K562 (cell line): ENCODE measurements around the gene ZNF584. TPM values are rescaled to one million over a fixed set of nuclear protein-coding genes. Genes with fewer than 3 reads are reported as not detected.
A peak's percentile ranks its signal among the peaks of the same experiment; 100 is the strongest.

Experiments
- CBFA2T2 ChIP-seq: fragments of 450-650 bp; conservative IDR thresholded peaks from 2 replicates; pipeline ENCODE4 v1.6.1; 2017; ENCODE audit warnings: mild to moderate bottlenecking
- CEBPZ ChIP-seq: fragments of 150-350 bp; IDR thresholded peaks from 2 replicates; pipeline ENCODE4 v1.6.1; 2014; ENCODE audit warnings: low read depth, mild to moderate bottlenecking, low read length, borderline replicate concordance
- CTCFL ChIP-seq: IDR thresholded peaks from 2 replicates; pipeline ENCODE4 v1.6.1; 2011; ENCODE audit warnings: borderline replicate concordance, low read depth, mild to moderate bottlenecking, moderate library complexity, low read length; ENCODE audit not compliant: insufficient read depth, poor library complexity, severe bottlenecking
- CXXC5 ChIP-seq: fragments of 250-450 bp; sonication (Bioruptor Pico); IDR thresholded peaks from 2 replicates; pipeline ENCODE4 v1.8.0; 2022; ENCODE audit warnings: inconsistent platforms, mild to moderate bottlenecking, moderate library complexity
- HMBOX1 ChIP-seq: sonication (generic); IDR thresholded peaks from 2 replicates; pipeline ENCODE4 v1.6.1; 2016
- KLF16 ChIP-seq: IDR thresholded peaks from 2 replicates; pipeline ENCODE4 v1.6.1; 2016; ENCODE audit warnings: antibody characterized with exemption
- MTF1 ChIP-seq: fragments of 250-450 bp; sonication (Bioruptor Pico); IDR thresholded peaks from 2 replicates; pipeline ENCODE4 v1.9.0; 2021; ENCODE audit warnings: moderate library complexity, mild to moderate bottlenecking, inconsistent platforms, borderline replicate concordance
- NCOA1 ChIP-seq: fragments of 450-650 bp; IDR thresholded peaks from 2 replicates; pipeline ENCODE4 v1.6.1; 2016; ENCODE audit warnings: low read depth
- POLR2B ChIP-seq: fragments of 450-650 bp; IDR thresholded peaks from 2 replicates; pipeline ENCODE4 v1.6.1; 2018; ENCODE audit warnings: low read depth; ENCODE audit not compliant: partially characterized antibody
- RBM25 ChIP-seq: fragments of 200-400 bp; formaldehyde crosslinking; IDR thresholded peaks from 2 replicates; pipeline ENCODE4 v1.6.1; 2018; ENCODE audit warnings: low read length, low read depth, moderate library complexity; ENCODE audit not compliant: severe bottlenecking
- RNF2 ChIP-seq: sonication (generic); IDR thresholded peaks from 2 replicates; pipeline ENCODE4 v1.6.1; 2016
- SOX6 ChIP-seq: fragments of 450-650 bp; IDR thresholded peaks from 2 replicates; pipeline ENCODE4 v1.6.1; 2014; ENCODE audit warnings: mild to moderate bottlenecking
- SP2 ChIP-seq: IDR thresholded peaks from 2 replicates; pipeline ENCODE4 v1.6.1; 2011; ENCODE audit warnings: mild to moderate bottlenecking, low read depth, low read length, moderate library complexity; ENCODE audit not compliant: poor library complexity, severe bottlenecking; ENCODE audit errors: extremely low read depth
- SREBF1 ChIP-seq: fragments of 150-350 bp; IDR thresholded peaks from 2 replicates; pipeline ENCODE4 v1.6.1; 2014; ENCODE audit warnings: antibody characterized with exemption, low read depth, low read length, borderline replicate concordance
- SRSF9 ChIP-seq: fragments of 200-400 bp; formaldehyde crosslinking; IDR thresholded peaks from 2 replicates; pipeline ENCODE4 v1.6.1; 2017; ENCODE audit warnings: low read depth, low read length, borderline replicate concordance
- ZNF280A ChIP-seq: fragments of 450-650 bp; IDR thresholded peaks from 2 replicates; pipeline ENCODE4 v1.6.1; 2018; ENCODE audit warnings: mild to moderate bottlenecking, low read depth; ENCODE audit not compliant: partially characterized antibody
- ZNF354B ChIP-seq: fragments of 250-450 bp; sonication (Bioruptor Pico); IDR thresholded peaks from 2 replicates; pipeline ENCODE4 v1.4.0; 2020
- ZNF740 ChIP-seq, 3 experiments: fragments of 200-800 bp in 1 of 3; sonication (Bioruptor generic) in 1 of 3; sonication (generic) in 1 of 3; formaldehyde crosslinking in 1 of 3; IDR thresholded peaks; 2 replicates each; pipeline versions ENCODE4 v1.6.1 to v1.8.0; 2016 to 2022; ENCODE audit warnings: mild to moderate bottlenecking in 2 of 3, missing compliant biosample characterization in 2 of 3, missing genetic modification characterization in 2 of 3, missing genetic modification reagents in 1 of 3
- polyA plus RNA-seq, 8 experiments: library from polyadenylated mRNA; depleted of rRNA in 4 of 8; stranded (reverse) in 5 of 8; unstranded in 3 of 8; fragments of >200 nt; fragmentation: Nextera tagmentation in 2 of 8; fragmentation: Illumina TruSeq in 1 of 8; extraction: Ambion mirVana in 2 of 8; extraction: Trizol in 1 of 8; gene quantifications; 2 replicates each; pipeline versions ENCODE4 v1.2.1 to v1.2.3, GENCODE V29; 2011 to 2014; ENCODE audit warnings: inconsistent platforms in 1 of 8, missing spikeins in 1 of 8
- total RNA-seq, 7 experiments: library from RNA; depleted of rRNA in 6 of 7; stranded (reverse); fragments of >200 nt in 6 of 7; fragmentation: Illumina TruSeq in 2 of 7; extraction: Trizol in 2 of 7; gene quantifications; 2 replicates each; pipeline versions ENCODE4 v1.2.1 to v1.2.3, GENCODE V29; 2011 to 2021; ENCODE audit warnings: low replicate concordance in 1 of 7

The ZNF584 gene
- total and polyA plus RNA-seq, 9 of the 15 experiments (the other 6 are each of a cell fraction or from before 2014, with no cell fraction given) = 5.8 to 43.4 (median 24.6) TPM

GRCh38 chr19:58380662-58381459 lies 27.6 kb upstream of the ZNF584 start, which contains the start of gene ZNF837 (continued):
- TF ChIP-seq CTCFL (peak; percentile 44), RNF2 (peak; percentile 69), SREBF1 (0 out of 2 replicates have a peak, but pooled peaks have one; percentile 14), KLF16 (no peak), HMBOX1 (no peak), RBM25 (peak; percentile 83), SRSF9 (no peak), NCOA1 (peak; percentile 98), CXXC5 (CRISPR knock-in tag) (peak; percentile 98), SOX6 (peak; percentile 51; the same call in 1 of the 2 replicates), ZNF280A (no peak), SP2 (peak; percentile 70), ZNF354B (CRISPR knock-in tag) (no peak), POLR2B (peak; percentile 90), ZNF740 (CRISPR knock-in tag; IDR thresholded peaks at IDR 0.05) (no peak), ZNF740 (tag; IDR thresholded peaks at IDR 0.05) (no peak), CEBPZ (peak; percentile 54; the same call in 1 of the 2 replicates), MTF1 (CRISPR knock-in tag) (no peak), CBFA2T2 (no peak)
